ENCODE results near the gene LRRC3.

LRRC3 gene

GRCh38 chr21:44510508-44511218 is 55.4 kb downstream of the LRRC3 start:
- TF ChIP-seq CTCF (IDR thresholded peaks at IDR 0.05; ENCODE audit: borderline replicate concordance, insufficient read depth, low read depth, low read length): peak; percentile 90
- no peak overlapping the region for H3K4me3 ChIP-seq (ENCODE audit: low read depth, low read length)

GRCh38 chr21:44511219-44511937 is 56.1 kb downstream of the LRRC3 start:
- no peak for TF ChIP-seq CTCF (IDR thresholded peaks at IDR 0.05; ENCODE audit: borderline replicate concordance, insufficient read depth, low read depth, low read length)
- no peak overlapping the region for H3K4me3 ChIP-seq (ENCODE audit: low read depth, low read length)
